NCI-H460 (cell line): Measurements from ENCODE around the gene NR6A1. TPM values are rescaled to one million over a fixed set of nuclear protein-coding genes. Genes with fewer than 3 reads are reported as not detected.
"Not testable (repeated sequence)": the region's sequence is repeated elsewhere in the genome, so short reads cannot be mapped to it uniquely, and the experiment has no call there.

ENCODE experiments used
- DNase-seq: peaks from one replicate; pipeline ENCODE4 v3.0.0-alpha.2; 2016; ENCODE audit warnings: low read depth; ENCODE audit errors: extremely low read depth
- total RNA-seq: library from RNA; depleted of rRNA; stranded (reverse); fragments of >200 nt; shearing (Covaris generic); gene quantifications from 2 replicates; pipeline ENCODE4 v1.2.3, GENCODE V29; 2014

NR6A1 gene
- total RNA-seq, 1 experiment from 2014 or later: 0.89 TPM

DNA sequence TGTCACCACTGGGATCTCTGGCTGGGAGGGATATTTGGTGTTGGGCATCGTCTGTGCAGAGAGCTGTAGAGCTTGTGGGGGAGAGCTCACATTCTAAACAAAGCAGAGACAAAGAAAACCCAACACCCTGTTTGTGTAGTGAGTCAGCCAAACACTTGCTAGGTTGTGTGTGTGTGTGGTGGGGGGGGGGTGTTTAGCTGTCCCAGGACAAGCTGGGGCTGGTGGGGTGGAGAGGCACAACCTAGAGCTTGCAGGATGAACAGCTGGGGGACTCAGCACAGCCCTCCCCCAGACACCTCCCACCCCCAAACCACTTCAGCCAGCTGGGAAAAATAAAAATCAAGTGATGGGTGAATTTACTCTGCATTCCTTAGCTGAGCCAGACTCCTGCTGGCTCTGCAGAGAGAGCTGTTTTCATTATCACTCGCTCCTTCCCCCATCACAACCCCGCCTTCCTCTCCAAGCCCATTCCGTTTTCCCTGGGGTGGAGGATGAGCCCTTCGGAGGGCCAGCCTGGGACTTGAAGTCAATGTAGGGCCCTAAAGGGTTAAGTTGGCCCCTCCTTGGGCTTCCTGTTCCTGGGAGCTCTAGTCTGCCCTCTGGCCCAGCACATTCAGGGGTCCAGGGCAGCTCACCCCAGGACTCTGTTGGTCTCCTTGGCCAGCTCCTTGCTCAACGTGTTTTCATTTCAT is 8.4 kb upstream of the NR6A1 start:
- DNase-seq: peak; percentile 39

DNA sequence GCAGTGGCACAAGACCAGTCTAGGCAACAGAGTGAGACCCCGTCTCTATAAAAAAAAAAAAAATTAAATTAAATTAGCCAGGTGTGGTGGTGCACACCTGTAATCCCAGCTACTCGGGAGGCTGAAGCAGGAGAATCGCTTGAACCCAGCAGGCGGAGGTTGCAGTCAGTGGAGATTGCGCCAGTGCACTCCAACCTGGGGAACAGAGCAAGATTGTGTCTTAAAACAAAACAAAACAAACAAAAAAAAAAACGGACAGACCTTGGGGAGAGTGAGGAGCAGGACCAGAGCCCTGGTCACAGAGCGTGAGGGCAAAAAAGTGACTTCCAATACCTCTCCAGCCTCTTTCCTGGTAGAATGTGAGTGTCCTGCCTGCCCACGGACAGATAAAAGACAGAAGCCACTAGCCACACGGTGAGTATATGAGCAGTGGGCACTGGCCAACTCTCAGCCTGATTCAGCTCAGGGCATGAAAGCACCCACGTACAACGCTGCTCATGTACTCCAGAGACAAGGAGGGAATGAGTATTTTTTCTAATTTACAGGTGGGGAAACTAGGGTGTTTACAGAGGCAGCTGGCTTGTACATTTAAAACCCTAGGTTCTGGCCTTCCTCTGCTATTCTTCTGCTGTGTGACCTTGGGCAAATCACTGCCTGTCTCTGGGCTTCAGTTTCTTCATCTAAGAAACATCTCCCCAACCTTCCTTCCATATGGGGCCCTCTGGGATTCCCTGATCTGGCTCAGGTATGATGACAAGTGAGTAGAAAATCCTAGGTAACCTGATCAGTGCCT is 7.7 kb upstream of the NR6A1 start:
- DNase-seq: no peak

GRCh38 chr9:124776954-124777648 is 6.0 kb upstream of the NR6A1 start, which contains the start of gene OLFML2A:
Gene OLFML2A, plus strand, starts transcription at chr9:124777133. Its CDS starts 138 bp downstream, at chr9:124777271.
- DNase-seq: peak; percentile 36

DNA sequence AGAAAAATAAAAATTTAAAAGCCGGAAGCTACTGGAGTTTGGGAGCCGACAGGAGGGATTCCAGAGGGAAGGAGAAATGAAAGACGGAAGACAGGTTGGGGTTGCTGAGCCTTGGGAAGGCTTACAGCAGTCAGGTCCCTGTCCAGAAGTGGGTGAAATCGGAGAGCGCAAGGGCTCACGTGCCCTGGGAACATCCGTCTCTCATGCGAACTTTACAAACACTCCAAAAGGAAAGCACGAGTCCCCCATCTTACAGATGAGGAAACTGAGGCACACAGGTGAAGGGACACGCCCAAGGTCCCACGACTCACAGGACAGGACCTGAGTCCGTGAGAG is 5.5 kb upstream of the NR6A1 start:
- DNase-seq: no peak

DNA sequence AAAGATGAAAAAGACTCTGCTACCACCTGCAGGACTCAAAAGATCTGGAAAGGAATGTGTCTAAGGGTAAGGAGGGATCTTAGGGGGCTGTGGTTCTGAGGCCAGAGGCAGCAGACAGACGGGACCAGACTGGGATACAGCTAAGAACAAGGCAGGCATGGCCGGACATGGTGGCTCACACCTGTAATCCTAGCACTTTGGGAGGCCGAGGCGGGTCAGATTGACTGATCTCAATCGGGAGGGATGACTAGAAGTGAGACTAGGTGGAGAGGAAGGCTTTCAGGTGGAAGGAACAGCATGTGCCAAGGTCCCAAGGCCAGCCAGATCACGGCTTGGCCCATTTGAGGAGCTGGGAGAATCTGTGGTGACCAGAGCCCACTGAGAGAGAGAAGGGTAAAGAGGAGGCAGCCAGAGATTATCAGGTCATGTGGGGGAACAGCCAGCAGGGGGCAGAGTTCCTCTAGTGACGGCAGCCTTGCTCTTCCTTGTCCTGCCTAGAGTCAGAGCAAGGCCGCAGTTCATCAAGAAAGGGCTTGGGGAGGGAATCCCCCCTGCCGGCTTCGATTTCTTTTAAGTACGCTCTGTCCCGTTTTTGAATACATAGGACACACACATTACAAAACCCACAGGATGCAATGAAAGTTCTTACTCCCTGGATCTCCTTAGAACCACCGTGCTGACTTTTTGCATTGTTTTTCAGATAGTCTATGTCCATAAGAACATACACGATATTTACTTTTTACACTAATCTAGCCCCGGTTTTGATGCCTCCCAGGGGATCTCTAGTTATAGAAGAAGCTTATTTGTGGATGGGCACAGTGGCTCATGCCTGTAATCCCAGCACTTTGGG is 3.2 kb upstream of the NR6A1 start:
- peak; percentile 84 for DNase-seq

GRCh38 chr9:124773473-124774128 is 2.5 kb upstream of the NR6A1 start:
- DNase-seq: no peak

- not testable (repeated sequence) for DNase-seq
These were observed 1.8 kb upstream of the NR6A1 start for GRCh38 chr9:124772877-124773276.

DNA sequence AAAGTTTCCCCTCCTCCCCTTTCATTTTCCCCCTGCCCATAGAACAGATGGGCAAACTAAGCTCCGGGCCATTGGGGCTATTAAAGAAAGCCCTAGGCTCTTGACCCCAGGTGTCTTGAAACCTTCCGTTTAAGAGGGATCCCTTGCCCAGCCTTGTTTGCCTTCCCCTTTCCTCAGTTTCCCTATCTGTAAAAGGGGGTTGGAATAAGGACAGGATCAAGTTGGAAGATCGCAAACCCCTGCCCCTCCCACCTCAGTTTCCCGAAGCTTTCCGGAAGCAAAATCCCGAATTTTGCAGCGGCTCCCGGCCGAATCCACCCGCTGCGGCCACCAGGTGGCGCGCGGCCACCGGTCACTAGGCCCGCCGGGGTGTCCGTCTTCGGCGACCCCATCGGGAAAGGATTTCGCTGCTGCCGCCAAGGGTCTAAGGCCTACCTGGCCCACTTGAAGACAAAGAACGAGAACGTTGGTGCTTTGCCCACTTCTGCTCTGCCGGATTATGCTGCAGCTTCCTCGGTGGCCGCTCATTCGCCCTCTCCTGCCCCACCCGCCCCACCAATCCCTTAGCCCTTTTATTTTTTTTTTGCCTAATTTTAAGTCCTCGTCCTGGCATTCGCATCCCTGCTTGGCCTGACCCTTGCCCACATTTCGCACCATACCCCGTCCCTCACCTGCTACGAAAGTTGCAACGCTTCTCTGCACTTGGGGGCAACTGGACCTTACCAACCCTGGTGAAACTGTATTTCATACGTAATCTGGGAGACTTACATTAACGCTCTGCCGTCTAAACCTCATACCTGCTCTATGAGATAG is 962 bp upstream of the NR6A1 start:
- DNase-seq: peak; percentile 66

- no peak for DNase-seq
These were observed 621 bp downstream of the NR6A1 start for GRCh38 chr9:124770359-124771020.

- no peak for DNase-seq
These were observed 1.4 kb downstream of the NR6A1 start for GRCh38 chr9:124769549-124770358.

DNA sequence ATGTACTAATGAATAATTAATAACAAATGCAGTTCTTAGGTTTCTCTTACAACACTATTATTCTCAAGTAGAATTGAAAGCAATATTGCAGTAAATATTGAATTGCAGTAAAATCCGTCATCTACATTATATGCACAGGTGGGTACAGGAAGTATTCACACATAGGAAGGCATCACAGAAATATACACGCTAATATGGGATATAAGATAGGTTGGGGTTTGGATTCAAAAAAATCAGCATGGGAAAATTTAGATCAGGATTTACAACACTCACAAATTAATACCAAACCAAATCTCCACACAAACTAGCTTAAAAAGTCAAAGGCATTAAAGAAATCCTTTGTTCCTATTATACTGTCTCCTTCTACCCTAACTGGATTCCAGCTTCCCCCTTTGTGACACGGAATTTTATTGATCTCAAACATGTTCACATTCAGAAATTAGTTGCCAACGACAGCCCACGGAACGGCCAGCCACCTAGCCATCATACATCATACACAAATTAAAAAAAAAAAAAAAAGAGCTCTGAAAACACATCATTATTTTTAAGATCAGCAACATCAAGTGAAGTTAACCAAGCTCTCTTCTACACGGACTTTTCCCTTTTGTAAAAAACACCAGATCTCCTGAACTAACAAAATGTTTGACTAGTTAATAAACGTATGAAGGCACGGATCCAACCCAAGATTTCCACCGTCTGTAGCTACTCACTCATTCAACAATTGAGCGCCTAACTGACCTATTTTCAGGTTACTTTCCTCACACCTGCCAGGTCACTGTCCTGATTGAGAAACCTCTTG is 2.2 kb downstream of the NR6A1 start:
- no peak for DNase-seq

- no peak for DNase-seq
These were observed 2.8 kb downstream of the NR6A1 start for GRCh38 chr9:124768334-124768733.

- DNase-seq: no peak
These were observed 3.3 kb downstream of the NR6A1 start for GRCh38 chr9:124767821-124768220.

- no peak for DNase-seq
These were observed 4.1 kb downstream of the NR6A1 start for GRCh38 chr9:124766815-124767554.

GRCh38 chr9:124766326-124766725 is 4.8 kb downstream of the NR6A1 start:
- DNase-seq: no peak

- DNase-seq: no peak
These were observed 5.7 kb downstream of the NR6A1 start for GRCh38 chr9:124765439-124765835.
